ENCODE data around the gene C16orf78.

DNA sequence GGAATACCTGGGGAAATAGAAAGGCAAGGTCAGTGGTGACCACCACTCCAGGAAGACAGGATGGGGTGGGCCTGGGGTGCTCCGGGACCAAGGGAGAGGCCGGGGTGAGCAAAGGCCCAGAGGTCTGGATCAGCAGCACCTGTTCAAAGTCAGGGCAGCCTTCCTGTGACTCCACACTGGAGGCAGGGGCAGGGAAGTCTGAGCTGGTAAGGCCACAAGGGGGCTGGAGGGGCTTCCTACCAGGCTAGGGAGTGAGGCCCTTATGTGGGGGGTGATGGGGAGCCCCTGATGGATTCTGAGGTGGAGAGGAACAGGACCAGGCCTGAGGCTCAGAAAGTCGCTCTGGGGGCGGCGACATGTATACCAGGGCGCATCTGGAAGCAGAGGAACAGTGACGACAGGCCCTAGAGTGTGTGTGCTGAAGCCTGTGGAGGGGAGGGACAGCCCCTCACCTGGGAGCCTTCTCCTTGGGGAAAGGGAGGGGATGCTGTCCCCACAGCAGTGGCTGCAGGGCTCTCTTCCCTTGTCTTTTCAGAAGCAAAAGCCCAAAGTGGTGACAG lies 3.7 kb downstream of the C16orf78 start:
- TF ChIP-seq, protein P1, sequence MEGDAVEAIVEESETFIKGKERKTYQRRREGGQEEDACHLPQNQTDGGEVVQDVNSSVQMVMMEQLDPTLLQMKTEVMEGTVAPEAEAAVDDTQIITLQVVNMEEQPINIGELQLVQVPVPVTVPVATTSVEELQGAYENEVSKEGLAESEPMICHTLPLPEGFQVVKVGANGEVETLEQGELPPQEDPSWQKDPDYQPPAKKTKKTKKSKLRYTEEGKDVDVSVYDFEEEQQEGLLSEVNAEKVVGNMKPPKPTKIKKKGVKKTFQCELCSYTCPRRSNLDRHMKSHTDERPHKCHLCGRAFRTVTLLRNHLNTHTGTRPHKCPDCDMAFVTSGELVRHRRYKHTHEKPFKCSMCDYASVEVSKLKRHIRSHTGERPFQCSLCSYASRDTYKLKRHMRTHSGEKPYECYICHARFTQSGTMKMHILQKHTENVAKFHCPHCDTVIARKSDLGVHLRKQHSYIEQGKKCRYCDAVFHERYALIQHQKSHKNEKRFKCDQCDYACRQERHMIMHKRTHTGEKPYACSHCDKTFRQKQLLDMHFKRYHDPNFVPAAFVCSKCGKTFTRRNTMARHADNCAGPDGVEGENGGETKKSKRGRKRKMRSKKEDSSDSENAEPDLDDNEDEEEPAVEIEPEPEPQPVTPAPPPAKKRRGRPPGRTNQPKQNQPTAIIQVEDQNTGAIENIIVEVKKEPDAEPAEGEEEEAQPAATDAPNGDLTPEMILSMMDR (IDR thresholded peaks at IDR 0.05) = no peak
- no peak for TF ChIP-seq EZH2 (IDR thresholded peaks at IDR 0.05)

Data from neural progenitor cell (in vitro differentiated cells).